H1 (cell line): ENCODE data around the gene KLHDC7A.

Experiments used
- BRCA1 ChIP-seq: IDR thresholded peaks from 2 replicates; pipeline ENCODE4 v1.6.1; 2012; ENCODE audit warnings: low read depth, low read length, improper control_type of control experiment
- CBX5 ChIP-seq: fragments of 300-800, 300-1000 bp; sonication (generic); IDR thresholded peaks from 2 replicates; pipeline ENCODE4 v1.7.1; 2016; ENCODE audit warnings: antibody characterized with exemption, low read length, low read depth
- CTCF ChIP-seq, 3 experiments: IDR thresholded peaks; 1 replicate in 2 of 3; 2 replicates in 1 of 3; pipeline versions ENCODE4 v1.5.1 to v1.6.1; 2011; ENCODE audit warnings: low read length in 3 of 3, mild to moderate bottlenecking in 3 of 3, inconsistent platforms in 2 of 3, low read depth in 1 of 3, moderate library complexity in 1 of 3; ENCODE audit not compliant: insufficient read depth in 1 of 3; ENCODE audit errors: control extremely low read depth in 1 of 3
- EP300 ChIP-seq, 2 experiments: IDR thresholded peaks; 1 replicate in 1 of 2; 2 replicates in 1 of 2; pipeline ENCODE4 v1.6.1; 2011 to 2012; ENCODE audit warnings: low read depth in 2 of 2, low read length in 2 of 2, mild to moderate bottlenecking in 2 of 2, borderline replicate concordance in 1 of 2, inconsistent platforms in 1 of 2, moderate library complexity in 1 of 2
- GABPA ChIP-seq: IDR thresholded peaks from 2 replicates; pipeline ENCODE4 v1.6.1; 2011; ENCODE audit warnings: mild to moderate bottlenecking, low read length, moderate library complexity, borderline replicate concordance; ENCODE audit not compliant: insufficient read depth
- POLR2A ChIP-seq, 2 experiments: IDR thresholded peaks; 1 replicate in 1 of 2; 2 replicates in 1 of 2; pipeline ENCODE4 v1.6.1; 2011; ENCODE audit warnings: low read depth in 2 of 2, low read length in 2 of 2, mild to moderate bottlenecking in 2 of 2; ENCODE audit errors: control extremely low read depth in 1 of 2
- POLR2AphosphoS5 ChIP-seq: IDR thresholded peaks from 2 replicates; pipeline ENCODE4 v1.6.1; 2011; ENCODE audit warnings: low read depth, low read length

- TF ChIP-seq GABPA, result no peak
- TF ChIP-seq EP300 (IDR thresholded peaks at IDR 0.05; ENCODE audit: borderline replicate concordance in 1 of 2, low read depth in 2 of 2, low read length in 2 of 2), result no peak
- no peak for TF ChIP-seq POLR2A (IDR thresholded peaks at IDR 0.05; ENCODE audit: control extremely low read depth in 1 of 2, low read depth in 2 of 2, low read length in 2 of 2)
- TF ChIP-seq CTCF (IDR thresholded peaks at IDR 0.05; ENCODE audit: control extremely low read depth in 1 of 3, insufficient read depth in 1 of 3, low read depth in 1 of 3, low read length in 3 of 3), result no peak
- no peak for TF ChIP-seq POLR2AphosphoS5
- no peak for TF ChIP-seq CBX5
- TF ChIP-seq BRCA1, result no peak
Measured at GRCh38 chr1:18440385-18441226, 40.1 kb upstream of the KLHDC7A start.
